SU-DHL-6 (cell line): ENCODE results near the gene ZNF560.

Experiments used
- H2AFZ ChIP-seq: fragments of 200-600 bp; sonication (generic); 2 replicates; pipeline ENCODE4 v1.6.1; 2014; ENCODE audit warnings: low read depth, mild to moderate bottlenecking, moderate library complexity, mixed read lengths, antibody characterized with exemption, low read length; ENCODE audit not compliant: severe bottlenecking
- H3F3A ChIP-seq: fragments of 200-600 bp; shearing (Covaris generic); 2 replicates; pipeline ENCODE4 v1.6.0; 2016; ENCODE audit warnings: antibody characterized with exemption, mild to moderate bottlenecking; ENCODE audit not compliant: insufficient read depth
- H3K27ac ChIP-seq: fragments of 200-600 bp; sonication (generic); 2 replicates; pipeline ENCODE4 v1.5.1; 2016; ENCODE audit warnings: low read depth, mild to moderate bottlenecking, low read length, moderate library complexity, mixed read lengths
- H3K27me3 ChIP-seq: fragments of 200-600 bp; sonication (generic), shearing (Covaris generic); 2 replicates; pipeline ENCODE4 v1.6.0; 2014; ENCODE audit warnings: mild to moderate bottlenecking, low read length
- H3K36me3 ChIP-seq: fragments of 200-600 bp; sonication (generic); 2 replicates; pipeline ENCODE4 v1.6.1; 2014; ENCODE audit warnings: mild to moderate bottlenecking, low read length, mixed read lengths
- H3K4me2 ChIP-seq: fragments of 300-600, 200-600 bp; shearing (Covaris generic), sonication (generic); 2 replicates; pipeline ENCODE4 v1.6.0; 2014; ENCODE audit warnings: low read length, low read depth, mild to moderate bottlenecking; ENCODE audit not compliant: poor library complexity, severe bottlenecking
- H3K4me3 ChIP-seq: fragments of 200-600 bp; sonication (generic); 2 replicates; pipeline ENCODE4 v1.5.1; 2014; ENCODE audit warnings: antibody characterized with exemption, low read length, mild to moderate bottlenecking, mixed read lengths; ENCODE audit not compliant: insufficient read depth, poor library complexity, severe bottlenecking
- H3K79me2 ChIP-seq: fragments of 200-600 bp; sonication (generic); 2 replicates; pipeline ENCODE4 v1.6.1; 2014; ENCODE audit warnings: mild to moderate bottlenecking, low read length, moderate library complexity; ENCODE audit not compliant: insufficient read depth
- H3K9ac ChIP-seq: fragments of 200-600 bp; sonication (generic); 2 replicates; pipeline ENCODE4 v1.7.0; 2014; ENCODE audit warnings: mild to moderate bottlenecking, low read length
- H3K9me2 ChIP-seq: fragments of 200-600 bp; sonication (generic); replicated peaks from 2 replicates; pipeline ENCODE4 v1.6.1; 2014; ENCODE audit warnings: low read length; ENCODE audit not compliant: insufficient read depth
- H3K9me3 ChIP-seq: fragments of 200-600 bp; sonication (generic); 2 replicates; pipeline ENCODE4 v1.6.1; 2014; ENCODE audit warnings: low read length, mixed read lengths; ENCODE audit not compliant: insufficient read depth
- H4K20me1 ChIP-seq: fragments of 200-600 bp; sonication (generic); 2 replicates; pipeline ENCODE4 v1.6.1; 2014; ENCODE audit warnings: low read depth, mild to moderate bottlenecking, antibody characterized with exemption, low read length, moderate library complexity, mixed read lengths
- CTCF ChIP-seq: fragments of 200-600 bp; sonication (generic); IDR thresholded peaks from one replicate; pipeline ENCODE4 v1.5.1; 2017; ENCODE audit warnings: antibody characterized with exemption, mild to moderate bottlenecking, low read length, moderate library complexity; ENCODE audit not compliant: insufficient read depth, poor library complexity, severe bottlenecking
- EZH2phosphoT487 ChIP-seq: fragments of 200-600 bp; sonication (generic), shearing (Covaris generic); conservative IDR thresholded peaks from 2 replicates; pipeline ENCODE4 v1.6.1; 2018; ENCODE audit warnings: mild to moderate bottlenecking, antibody characterized with exemption, low read length, moderate library complexity, mixed read lengths

The ZNF560 gene

GRCh38 chr19:9456018-9456689 is 42.3 kb downstream of the ZNF560 start:
- no peak overlapping the region for H3K4me3 ChIP-seq
- H3K9me3 ChIP-seq, result peaks cover 14% of the 10 kb centered on the region; the same call in 1 of the 2 replicates
- no peaks in the 10 kb centered on the region for H3F3A ChIP-seq
- no peak overlapping the region for H3K4me2 ChIP-seq
- H3K36me3 ChIP-seq, result no peaks in the 10 kb centered on the region
- no peak for TF ChIP-seq EZH2phosphoT487
- no peak for TF ChIP-seq CTCF
- no peaks in the 10 kb centered on the region for H3K79me2 ChIP-seq
- H2AFZ ChIP-seq, result no peak overlapping the region
- H3K9me2 ChIP-seq, result no peaks in the 10 kb centered on the region
- H3K9ac ChIP-seq, result no peak overlapping the region
- no peak overlapping the region for H3K27ac ChIP-seq
- H4K20me1 ChIP-seq, result no peaks in the 10 kb centered on the region
- H3K27me3 ChIP-seq, result no peaks in the 10 kb centered on the region

GRCh38 chr19:9453953-9454352 is 44.5 kb downstream of the ZNF560 start:
- Histone ChIP-seq H4K20me1 (no peaks in the 10 kb centered on the region), H2AFZ (no peak overlapping the region), H3K79me2 (no peaks in the 10 kb centered on the region), H3K27ac (no peak overlapping the region), H3K9ac (no peak overlapping the region), H3K9me2 (no peaks in the 10 kb centered on the region), H3F3A (no peaks in the 10 kb centered on the region), H3K36me3 (no peaks in the 10 kb centered on the region), H3K4me3 (no peak overlapping the region), H3K4me2 (no peak overlapping the region), H3K27me3 (no peaks in the 10 kb centered on the region), H3K9me3 (peaks cover 20% of the 10 kb centered on the region; the same call in 1 of the 2 replicates)
- TF ChIP-seq EZH2phosphoT487 (no peak), CTCF (no peak)

GRCh38 chr19:9445037-9445436 is 53.4 kb downstream of the ZNF560 start:
- H4K20me1 ChIP-seq, result no peaks in the 10 kb centered on the region
- no peak for TF ChIP-seq CTCF
- no peak for TF ChIP-seq EZH2phosphoT487
- H3K27me3 ChIP-seq, result no peaks in the 10 kb centered on the region
- no peaks in the 10 kb centered on the region for H3F3A ChIP-seq
- no peak overlapping the region for H3K4me2 ChIP-seq
- no peak overlapping the region for H2AFZ ChIP-seq
- H3K79me2 ChIP-seq, result no peaks in the 10 kb centered on the region
- no peak overlapping the region for H3K27ac ChIP-seq
- H3K4me3 ChIP-seq, result no peak overlapping the region
- peaks cover 20% of the 10 kb centered on the region; the same call in 1 of the 2 replicates for H3K9me3 ChIP-seq
- no peaks in the 10 kb centered on the region for H3K9me2 ChIP-seq
- no peak overlapping the region for H3K9ac ChIP-seq
- no peaks in the 10 kb centered on the region for H3K36me3 ChIP-seq
